HFF-Myc (cell line): Measurements from ENCODE around the gene MANSC4.

Experiments
- DNase-seq: peaks from one replicate; pipeline ENCODE4 v3.0.0-alpha.2; 2011; ENCODE audit warnings: low read depth; ENCODE audit errors: extremely low read depth
- H3K4me3 ChIP-seq: replicated peaks from 2 replicates; pipeline ENCODE4 v1.5.1; 2011; ENCODE audit warnings: low read depth, mild to moderate bottlenecking, control low read depth, low read length
- TF ChIP-seq, protein P1 (sequence below): IDR thresholded peaks from 2 replicates; pipeline ENCODE4 v1.5.1; 2012; ENCODE audit warnings: mild to moderate bottlenecking, low read depth, low read length, control low read depth; ENCODE audit errors: missing control alignments

Gene MANSC4

DNA sequence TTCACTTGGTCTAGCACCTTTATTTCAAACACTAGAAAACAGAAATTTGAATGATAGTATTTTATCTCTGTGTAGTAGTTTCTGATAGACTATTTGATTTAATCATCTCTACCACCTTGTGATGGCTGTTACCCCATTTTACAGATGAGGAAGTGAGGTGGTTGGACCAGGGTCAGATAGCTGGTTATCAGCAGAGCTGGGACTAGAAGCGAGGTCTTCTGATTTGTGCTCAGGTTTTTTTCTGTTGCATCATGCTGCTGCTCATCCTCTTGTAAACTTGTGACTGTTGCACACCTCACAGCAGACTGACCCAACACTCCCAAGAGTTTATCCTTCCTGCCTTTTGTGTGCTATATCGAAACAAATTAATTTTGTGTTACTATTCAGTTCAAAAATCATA lies 10.1 kb upstream of the MANSC4 start:
- H3K4me3 ChIP-seq, result no peak overlapping the region
- TF ChIP-seq, protein P1, sequence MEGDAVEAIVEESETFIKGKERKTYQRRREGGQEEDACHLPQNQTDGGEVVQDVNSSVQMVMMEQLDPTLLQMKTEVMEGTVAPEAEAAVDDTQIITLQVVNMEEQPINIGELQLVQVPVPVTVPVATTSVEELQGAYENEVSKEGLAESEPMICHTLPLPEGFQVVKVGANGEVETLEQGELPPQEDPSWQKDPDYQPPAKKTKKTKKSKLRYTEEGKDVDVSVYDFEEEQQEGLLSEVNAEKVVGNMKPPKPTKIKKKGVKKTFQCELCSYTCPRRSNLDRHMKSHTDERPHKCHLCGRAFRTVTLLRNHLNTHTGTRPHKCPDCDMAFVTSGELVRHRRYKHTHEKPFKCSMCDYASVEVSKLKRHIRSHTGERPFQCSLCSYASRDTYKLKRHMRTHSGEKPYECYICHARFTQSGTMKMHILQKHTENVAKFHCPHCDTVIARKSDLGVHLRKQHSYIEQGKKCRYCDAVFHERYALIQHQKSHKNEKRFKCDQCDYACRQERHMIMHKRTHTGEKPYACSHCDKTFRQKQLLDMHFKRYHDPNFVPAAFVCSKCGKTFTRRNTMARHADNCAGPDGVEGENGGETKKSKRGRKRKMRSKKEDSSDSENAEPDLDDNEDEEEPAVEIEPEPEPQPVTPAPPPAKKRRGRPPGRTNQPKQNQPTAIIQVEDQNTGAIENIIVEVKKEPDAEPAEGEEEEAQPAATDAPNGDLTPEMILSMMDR, result no peak
- DNase-seq, result no peak

DNA sequence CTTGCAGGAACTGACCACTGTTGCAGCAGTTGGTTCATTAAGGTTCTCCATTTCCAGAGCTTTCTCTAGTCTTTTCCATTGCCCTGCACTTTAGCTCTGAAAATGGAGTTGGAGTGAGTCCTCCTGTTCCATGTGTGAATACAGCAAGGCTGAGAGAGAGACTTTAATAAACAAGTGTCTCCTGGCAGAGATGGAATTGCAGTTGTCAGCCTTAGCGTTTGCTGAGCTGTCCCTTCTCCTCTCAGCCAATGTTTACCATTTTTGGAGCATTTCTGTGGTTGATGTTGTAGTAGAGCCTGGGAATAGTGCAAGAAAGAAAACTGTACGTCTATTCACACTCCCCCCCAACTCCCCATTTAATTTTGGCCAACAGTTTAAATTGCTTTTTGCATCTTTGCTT lies 7.5 kb upstream of the MANSC4 start:
- no peak for DNase-seq
- H3K4me3 ChIP-seq, result no peak overlapping the region
- TF ChIP-seq, protein P1, result no peak

DNA sequence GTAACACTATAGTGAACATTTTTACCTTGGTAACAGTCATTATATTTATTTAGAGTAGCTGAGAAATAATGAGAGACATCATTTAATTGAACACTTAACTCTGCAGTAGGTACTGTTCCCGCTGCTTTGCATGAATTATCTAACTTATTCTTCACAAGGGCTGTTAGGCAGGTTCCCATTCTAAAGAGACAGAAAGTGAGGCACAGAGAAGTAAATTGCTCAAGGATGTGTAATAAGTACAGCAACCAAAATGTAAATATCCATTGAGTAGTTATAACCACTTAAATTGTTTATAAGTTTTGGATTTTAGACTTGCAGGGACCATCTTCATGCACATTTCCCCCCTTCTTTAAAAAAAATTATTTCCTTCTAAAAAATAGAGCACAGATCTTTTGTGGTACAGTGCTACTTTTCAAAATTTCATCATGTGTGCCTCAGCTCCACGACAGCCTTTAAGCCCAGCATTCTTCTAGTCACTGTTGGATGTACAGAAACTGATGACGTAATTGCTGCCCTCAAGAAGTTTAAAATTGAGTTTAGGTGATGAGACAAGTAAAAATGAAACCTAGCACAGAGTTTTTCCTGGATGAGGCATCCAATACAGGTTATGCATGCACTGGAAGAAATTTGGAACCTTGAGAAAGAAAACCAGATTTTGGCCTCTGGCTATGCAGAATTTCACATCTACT lies 6.0 kb upstream of the MANSC4 start:
- no peak for DNase-seq
- no peak overlapping the region for H3K4me3 ChIP-seq
- TF ChIP-seq, protein P1, result no peak

DNA sequence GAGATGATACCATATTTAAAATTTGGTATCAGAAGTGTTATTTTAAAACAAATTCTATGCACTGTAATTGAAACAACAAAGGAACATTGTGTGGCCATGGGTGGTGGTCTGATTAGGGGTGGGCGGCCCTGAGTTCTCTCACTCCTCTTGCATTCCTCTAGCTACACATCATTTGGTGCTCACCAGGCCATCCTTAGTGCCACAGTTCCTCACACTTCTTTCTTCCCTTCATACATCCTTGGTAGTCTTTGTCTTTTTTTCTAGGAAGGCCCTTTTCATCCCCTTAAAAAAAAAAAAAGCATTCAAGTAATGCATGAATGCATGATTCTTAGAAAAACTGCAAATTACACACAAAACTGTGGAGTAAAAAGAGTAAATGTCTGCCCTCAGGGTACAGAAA lies 2.4 kb upstream of the MANSC4 start:
- no peak for DNase-seq
- H3K4me3 ChIP-seq, result peak overlapping the region; percentile 71
- TF ChIP-seq, protein P1, result no peak

DNA sequence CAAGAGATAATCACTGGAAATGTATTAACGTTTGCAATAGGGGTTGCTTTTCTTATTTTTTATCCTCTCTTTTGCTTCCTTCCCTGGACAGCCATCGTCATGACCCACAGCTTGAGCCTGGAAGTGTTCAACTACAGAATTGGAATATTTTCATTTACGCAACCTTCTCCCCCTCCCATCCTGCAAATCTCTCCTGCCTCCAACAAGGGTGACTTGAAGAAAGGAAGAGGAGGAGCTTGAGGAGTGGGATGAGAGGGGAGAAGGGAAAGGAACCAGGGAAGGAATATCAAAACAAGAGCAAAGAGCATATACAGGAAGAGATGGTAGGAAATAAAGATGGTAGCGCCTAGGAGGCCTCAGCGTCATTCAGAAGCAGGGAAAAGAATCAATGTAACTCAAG lies 1.6 kb upstream of the MANSC4 start:
- peak overlapping the region; percentile 71 for H3K4me3 ChIP-seq
- TF ChIP-seq, protein P1, result no peak

DNA sequence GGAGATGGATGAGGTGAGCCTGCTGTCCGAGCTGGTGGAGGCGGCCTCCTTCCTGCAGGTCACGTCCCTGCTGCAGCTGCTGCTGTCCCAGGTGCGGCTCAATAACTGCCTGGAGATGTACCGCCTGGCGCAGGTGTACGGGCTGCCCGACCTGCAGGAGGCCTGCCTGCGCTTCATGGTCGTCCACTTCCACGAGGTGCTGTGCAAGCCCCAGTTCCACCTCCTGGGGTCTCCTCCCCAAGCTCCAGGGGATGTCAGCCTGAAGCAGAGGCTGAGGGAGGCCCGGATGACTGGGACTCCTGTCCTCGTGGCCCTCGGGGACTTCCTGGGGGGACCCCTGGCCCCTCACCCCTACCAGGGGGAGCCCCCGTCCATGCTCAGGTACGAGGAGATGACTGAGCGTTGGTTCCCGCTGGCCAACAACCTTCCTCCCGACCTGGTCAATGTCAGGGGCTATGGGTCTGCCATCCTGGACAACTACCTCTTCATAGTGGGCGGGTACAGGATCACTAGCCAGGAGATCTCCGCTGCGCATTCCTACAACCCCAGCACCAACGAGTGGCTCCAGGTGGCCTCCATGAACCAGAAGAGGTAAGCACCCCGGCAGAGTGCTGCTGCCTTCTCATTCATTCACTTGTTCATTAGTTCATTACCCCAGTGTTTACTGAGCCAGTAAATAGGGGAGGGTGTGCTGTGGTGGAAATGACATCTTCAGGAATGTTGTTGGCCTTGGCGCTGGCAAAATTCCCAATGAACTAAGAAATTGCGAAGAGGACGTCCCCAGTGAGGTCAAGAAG lies 774 bp upstream of the MANSC4 start:
- TF ChIP-seq, protein P1, result no peak
- peak overlapping the region; percentile 71 for H3K4me3 ChIP-seq
- DNase-seq, result no peak

More for the DNA sequence above, 1.6 kb upstream of the MANSC4 start:
- no peak for DNase-seq
